HG02885 (cell line): ENCODE measurements around the gene ECHS1.

Experiments
- ATAC-seq: cut with Tn5 transposase; IDR thresholded peaks from one replicate; pipeline ENCODE4 v1.9.1; 2021; ENCODE audit warnings: mild to moderate bottlenecking; ENCODE audit not compliant: unreplicated experiment, poor library complexity

Gene ECHS1

DNA sequence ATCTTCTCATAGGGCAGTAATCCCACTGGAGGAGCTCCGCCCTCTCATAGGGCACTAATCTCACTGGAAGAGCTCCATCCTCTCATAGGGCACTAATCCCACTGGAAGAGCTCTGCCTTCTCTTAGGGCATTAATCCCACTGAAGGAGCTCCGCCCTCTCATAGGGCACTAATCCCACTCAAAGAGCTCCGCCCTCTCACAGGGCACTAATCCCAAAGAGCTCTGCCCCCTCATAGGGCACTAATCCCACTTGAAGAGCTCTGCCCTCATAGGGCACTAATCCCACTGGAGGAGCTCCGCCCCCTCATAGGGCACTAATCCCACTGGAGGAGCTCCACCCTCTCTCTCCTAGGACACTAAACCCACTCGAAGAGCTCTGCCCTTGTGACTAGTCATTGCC lies 11.9 kb downstream of the ECHS1 start:
- no peak for ATAC-seq

DNA sequence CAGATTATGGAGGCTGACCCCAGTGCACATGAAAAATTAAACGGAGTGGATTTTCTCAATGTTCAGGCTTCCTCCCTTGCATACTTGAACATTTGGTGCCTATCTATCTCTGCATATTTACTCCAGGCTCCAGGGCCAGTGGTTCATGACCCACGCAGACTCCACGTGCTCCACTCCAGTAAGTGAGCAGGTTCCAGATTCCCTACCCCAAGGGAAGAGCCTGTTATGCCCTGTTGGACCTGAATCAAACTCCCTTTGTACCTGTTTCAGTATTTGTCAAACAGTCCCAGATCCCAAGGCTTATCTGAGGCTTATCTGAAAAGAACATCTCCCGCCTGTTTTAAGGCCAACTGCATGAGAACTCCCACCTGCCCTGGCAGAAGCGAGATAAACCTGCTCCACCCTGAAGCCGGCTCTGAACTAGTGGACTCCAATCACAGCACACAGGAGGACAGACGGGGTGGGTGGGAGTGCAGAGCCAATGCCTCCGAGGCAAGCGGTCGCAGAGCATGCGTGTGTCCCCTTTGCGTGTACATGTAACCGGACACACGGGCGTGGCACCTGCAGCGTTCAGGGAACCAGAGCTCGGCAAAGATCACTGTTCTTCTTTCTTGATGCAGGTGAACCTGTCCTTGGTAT lies 13.1 kb downstream of the ECHS1 start:
- no peak for ATAC-seq

DNA sequence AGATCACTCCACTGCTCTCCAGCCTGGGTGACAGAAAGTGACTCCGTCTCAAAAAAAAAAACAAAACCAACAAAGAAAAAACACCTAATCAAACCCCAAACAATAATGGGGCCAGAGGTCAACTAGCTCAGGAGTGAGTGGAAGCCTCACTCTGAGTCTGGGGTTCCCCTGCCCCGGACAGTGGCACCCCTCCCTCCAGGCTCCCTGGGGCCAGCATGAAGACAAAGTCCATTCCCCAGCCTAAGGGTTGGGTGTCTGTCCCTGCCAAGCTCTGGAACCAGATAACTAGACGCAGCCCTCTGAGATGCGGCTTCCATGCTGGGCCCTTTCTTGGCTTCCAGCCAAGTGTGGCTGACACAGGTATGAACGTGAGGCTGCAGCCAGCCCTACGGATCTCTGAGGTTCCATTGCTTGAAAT lies 13.6 kb downstream of the ECHS1 start:
- no peak for ATAC-seq

DNA sequence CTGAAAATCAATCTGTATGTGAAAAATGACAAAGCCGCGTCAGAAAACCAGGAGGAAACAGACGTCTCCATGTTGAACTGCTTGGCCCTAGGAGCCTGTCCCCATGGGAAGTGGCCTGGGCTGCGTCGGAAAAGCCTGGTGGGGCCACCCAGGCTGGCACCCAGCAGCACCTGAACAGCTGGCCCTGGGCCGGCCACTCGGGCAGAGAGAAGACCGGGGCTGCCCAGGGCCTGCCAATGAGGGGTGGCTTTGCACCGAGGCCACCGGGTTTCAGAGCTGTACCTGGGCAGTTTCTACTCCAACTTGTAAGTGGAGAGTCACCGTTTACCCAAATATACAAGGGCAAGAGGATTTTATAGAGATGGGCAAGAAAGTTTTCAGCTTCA lies 14.2 kb downstream of the ECHS1 start:
- no peak for ATAC-seq

DNA sequence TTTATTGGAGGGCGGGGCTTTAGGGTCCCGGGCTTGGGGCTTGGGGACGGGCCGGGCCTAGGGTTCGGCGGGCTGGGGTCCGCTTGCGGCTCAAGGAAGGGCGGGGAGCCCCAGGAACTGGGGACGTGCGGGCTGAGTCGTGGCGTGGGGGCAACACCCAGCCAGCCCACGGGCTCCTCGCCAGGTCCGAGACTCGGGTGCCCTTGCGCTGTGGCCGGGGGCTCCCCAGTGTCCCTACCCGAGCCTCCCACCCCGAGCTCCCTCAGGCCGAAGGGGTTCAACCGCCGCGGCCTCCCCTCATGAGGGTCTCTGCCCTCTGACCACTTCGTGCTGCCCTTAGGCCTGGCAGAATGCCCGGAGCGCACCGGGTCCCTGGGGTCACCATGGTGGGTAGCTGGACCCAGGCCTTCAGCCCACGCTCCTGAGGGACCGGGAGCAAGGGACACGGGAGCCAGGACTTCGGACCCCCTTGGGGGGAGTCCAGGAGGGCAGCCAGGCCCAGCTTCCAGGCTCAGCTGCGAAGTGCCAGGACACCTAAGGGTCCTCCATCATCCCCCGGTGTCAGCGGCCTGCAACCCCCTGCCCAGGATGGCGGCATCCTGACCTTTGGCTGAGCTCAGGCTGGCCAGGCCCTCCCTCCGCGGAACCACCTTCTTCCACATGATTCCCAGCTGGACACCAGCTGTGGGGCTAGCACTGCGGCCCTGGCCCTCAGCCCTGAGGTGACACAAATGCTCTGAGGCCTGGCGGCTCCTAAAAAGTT lies 14.8 kb downstream of the ECHS1 start:
- no peak for ATAC-seq

DNA sequence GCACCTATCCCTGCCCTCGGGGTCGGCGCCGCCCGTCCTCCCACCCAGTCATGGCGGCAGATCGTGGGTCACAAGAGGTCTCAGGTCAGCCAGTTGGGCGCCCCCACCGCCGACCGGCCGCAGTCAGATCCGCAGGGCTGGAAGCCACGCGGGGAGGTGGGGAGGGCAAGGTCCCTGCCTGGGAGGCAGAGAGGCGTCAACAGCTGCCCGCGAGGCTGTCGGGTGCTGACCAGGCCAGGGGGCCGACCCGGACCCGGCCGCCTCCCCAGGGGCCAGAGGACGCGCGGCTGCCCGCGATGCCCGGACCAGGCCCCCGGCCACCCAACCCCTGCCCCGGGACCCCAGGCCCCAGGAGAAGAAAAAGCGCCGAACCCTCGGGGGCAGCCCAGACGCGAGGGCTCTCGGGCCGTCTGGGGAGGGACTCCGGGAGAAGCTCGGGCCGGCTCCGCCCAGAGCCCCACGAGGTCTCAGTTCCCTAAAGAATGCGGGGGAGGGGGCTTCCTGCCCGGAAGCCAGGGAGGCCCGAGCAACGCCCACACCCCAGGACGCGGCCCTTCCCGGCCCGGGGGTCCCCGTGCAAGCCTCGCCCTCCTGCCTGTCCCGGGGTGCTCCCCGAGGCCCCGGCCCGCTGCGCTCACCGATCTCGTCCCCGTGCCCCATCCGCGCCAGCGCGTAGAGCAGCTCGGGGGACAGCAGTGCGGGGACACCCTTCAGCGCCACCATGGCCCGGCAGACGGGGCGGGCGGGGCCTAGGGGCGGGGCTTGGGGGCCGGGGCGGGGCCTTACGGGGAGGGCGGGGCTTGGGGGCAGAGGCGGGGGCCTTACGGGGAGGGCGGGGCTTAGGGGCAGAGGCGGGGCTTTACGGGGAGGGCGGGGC lies 15.6 kb downstream of the ECHS1 start, which contains the start of gene FUOM:
Gene FUOM (minus strand): TSS at position 735 of the 877 bp plus-strand sequence. CDS start 12 bp downstream, at position 723.
- peak; percentile 74 for ATAC-seq

DNA sequence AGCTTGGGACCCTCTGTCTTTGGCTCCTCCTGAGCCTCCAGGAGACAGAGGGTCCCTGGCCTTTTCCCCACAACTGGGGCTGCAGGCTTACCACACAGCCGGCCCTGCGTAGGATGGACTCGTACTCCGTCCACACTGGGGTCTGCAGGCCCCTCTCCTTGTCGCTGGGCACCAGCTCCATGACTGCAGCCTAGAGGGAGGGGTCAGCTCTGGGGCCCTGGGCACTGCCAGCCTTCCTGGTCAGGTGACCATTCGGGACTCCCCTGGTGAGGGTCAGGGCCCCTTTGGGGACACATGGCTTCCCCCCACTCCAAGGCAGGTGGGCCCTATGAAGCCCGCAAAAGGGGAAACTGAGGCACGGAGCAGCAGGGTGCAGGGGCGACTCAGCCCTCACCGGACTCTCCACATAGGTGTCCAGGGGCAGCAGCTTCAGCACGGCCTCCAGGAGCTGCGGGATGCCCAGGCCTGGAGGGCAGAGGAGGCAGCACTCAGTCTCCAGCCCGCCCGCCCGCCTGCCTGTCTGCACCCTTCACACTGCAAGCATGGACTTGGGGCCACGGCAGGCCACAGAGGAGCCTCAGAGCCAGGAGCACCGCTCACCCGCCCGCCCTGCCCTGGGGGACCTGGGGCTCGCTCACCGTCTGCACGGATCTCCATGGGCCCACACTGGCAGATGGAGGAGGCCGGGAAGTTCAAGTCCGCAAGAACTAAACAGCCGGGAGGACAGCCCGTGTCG lies 16.4 kb downstream of the ECHS1 start:
- ATAC-seq: peak; percentile 4

DNA sequence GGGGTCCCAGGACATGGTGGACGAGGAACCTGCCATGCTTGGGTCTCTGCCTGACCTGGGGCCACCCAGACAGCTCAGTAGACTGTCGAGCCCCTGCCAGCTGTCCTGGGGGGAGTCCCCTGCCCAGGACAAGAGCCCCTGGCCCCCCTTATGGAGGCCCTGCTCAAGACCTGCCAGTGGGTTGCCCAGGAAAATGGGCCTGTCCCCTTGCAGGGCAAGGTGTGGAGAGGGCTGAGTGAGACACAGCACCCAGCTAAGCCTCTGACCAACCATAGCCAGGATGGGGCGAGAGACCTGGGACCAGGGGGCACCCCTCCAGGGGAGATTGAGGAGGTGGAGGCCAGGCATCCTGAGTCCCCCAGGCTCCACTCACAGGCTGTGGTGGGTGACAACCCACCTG lies 17.2 kb downstream of the ECHS1 start:
- no peak for ATAC-seq

DNA sequence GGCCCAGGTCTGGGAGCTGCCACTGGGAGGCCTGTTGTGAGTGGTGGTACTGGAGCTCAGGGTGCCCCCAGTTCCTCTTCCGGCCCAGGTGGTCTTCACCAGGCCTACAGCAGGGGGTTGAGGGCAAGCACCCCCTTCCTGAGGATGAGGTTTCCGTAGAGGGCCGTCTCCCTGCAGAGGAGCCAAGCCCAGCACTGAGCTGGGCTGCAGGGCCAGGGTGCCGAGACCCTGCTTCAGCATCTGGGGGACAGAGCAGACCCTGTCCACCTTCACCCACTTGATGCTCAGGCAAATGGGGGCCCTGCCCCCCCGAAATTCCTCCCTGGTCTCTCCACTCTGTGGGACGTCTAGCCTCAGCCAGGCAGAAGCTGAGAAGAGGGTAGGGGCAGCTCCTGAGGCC lies 17.9 kb downstream of the ECHS1 start:
- ATAC-seq: no peak

DNA sequence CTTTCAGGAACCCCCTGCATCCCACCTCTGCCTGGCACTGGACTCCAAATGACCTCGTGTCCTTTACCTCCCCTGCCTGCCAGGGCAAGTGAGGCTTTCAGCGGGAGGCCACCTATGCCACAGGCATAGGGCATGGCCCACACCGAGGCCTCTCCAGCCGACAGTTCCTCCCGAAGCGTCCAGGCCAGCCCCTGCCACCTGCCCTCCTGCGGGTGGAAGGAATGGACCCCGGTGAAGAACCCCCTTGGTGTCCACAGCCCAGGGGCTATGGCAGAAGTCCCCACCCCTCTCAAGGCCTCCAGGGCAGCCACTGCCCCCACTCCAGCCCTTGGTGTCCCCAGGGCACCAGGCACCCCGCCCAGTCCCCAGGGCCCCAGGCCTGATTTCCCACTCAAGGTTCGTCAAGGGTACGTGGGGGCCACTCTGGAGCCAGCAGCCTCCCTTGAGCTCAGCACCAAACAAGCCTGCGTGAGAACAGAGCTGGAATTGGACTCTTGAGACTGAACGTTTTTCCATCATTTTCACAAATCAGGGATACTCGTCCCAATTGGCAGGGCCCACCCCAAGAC lies 18.4 kb downstream of the ECHS1 start:
- ATAC-seq: no peak

DNA sequence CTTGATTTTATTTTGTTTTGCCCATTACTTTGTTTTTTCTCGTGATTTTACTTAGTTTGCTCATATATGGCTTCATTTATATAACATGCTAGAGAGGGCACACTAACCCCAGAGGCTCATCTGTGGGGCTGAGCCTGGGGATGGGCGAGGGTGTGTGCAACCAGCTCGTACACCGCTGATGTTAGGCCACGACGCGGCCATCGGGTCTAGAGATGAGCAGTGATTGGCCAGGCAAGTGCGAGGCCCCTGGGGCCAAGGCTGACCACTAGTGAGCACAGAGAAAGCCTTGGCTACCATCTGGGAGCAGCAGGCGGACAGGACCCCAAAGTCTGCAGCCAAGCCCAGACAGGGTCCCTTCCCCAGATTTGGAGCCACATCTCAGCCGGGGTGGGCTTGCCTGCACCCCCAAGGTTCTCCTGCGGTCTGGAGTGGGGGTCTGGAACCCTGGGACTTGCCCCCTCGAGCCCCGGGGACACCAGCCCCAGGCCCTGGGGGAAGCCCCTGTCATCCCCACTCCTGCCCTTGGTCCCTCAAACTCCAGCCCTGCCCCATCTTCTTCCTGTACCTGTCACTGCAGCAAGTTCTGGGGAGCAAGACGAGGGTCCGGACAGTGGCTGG lies 19.1 kb downstream of the ECHS1 start:
- no peak for ATAC-seq

DNA sequence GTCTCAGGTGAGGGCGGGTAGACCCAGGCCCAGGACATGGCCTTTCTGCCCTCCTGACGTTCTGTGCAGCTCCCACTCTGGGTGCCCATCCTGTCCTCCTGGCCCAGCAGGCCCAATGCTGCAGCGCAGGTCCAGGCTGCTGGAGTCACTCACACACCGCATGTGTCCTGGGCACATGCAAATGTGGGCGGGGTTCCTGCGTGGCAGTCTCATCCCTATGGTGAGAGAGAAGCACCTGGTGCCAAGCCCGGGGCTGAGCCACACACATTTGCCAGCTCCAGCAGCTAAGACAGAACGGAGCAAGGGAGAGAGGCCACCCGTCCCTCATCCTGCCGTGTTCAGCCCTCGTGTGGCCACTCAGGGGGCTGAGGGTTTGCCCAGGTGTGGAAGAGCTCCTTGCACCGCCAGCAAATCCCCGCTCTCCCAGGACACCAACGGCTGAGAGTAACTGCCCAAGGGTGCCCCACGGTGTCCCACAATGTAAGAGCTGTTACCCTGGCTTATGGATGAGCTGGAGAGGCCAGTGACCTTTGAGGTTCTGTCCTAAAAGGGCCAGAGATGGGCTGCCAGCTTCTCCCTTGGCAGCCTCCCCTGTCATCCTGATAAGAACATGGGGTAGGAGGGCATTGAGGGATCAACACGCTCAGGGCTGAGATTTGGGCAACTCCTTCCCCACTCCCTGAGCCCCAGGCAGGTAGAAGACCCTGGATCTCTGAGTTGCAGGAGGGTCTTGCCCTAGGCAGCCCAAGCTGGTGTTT lies 19.8 kb downstream of the ECHS1 start:
- ATAC-seq: no peak

DNA sequence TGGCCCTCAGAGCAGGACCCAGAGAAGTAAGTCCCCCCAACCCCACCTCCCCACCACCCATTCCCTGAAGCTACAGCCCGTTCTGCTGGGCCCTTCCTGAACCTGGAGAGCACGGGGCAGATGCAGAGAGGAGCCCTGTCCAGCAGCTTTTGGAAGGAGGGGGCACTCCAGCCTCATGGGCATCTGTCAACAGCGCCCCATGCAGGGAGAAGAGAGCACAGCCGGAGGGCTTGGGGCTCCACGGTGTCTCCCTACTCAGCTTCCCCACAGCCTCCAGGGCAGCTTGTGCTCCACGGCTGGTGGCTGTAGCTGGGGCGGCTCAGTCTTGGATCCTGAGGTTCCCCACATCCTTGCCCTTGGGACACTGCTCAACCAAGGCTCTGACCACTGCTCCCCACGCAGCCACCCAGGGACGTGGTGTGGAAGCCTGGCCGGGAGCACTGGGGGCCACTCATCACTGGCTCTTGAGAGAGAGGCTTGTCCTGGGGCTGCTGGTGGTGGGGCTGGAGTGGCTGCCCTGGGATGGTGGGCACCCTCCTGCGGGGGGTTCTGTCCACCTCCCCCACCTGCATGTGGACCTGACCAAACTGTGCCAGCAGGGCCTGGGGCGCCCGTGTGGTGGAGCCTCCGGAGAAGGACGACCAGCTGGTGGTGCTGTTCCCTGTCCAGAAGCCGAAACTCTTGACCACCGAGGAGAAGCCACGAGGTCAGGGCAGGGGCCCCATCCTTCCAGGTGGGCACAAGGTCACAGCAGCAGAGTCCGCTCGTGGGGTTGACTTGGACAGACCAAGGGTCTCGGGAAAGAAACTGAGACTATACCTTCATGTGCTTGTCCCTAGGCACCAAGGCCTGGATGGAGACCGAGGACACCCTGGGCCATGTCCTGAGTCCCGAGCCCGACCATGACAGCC lies 21.5 kb downstream of the ECHS1 start:
- ATAC-seq: no peak

DNA sequence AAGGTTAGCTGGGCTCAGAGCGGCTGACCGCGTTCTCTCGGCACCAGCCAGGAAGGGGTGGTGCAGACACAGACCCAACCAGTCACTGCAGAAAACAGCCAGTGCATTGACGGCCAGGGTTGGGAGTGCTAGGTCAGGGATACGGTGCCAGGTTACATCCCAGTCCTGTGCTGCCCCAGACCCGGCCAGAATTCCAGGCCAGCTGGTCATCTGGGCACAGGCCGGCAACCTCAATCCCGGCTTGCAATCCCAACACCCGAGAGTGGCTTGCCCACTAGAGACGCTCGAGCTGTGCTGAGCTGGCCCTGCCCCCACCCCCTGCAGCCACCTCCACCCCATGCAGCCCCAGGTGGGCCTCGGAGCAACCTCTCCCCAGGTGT lies 22.2 kb downstream of the ECHS1 start:
- no peak for ATAC-seq

DNA sequence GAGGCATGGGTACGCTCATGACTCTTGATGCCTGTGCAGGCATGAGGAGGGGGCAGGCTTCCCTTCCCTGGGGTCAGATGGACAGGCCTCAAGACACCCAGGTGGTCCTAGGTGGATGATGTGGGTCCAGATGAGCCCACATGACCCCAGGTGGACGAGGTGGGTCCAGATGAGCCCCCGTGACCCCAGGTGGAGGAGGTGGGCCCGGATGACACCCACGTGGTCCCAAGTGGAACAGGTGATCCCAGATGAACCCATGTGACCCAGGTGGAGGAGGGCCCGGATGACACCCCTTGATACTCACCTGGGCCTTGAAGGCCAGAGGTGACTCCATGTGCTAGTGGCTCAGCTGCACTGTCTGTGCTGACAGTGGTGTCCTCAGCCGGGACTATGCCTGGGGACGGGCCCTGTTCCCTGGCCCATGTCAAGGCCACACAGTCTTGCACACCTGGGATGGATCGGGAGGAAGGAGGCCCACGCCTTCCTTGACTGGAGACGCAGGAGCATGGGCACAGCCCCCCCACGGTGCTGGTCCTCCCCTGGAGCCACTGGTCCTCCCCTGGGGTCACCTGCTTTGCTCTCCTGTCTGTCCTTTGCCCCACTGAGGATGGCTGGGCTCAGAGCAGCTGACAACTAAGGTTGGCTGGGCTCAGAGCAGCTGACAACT lies 22.7 kb downstream of the ECHS1 start:
- no peak for ATAC-seq

DNA sequence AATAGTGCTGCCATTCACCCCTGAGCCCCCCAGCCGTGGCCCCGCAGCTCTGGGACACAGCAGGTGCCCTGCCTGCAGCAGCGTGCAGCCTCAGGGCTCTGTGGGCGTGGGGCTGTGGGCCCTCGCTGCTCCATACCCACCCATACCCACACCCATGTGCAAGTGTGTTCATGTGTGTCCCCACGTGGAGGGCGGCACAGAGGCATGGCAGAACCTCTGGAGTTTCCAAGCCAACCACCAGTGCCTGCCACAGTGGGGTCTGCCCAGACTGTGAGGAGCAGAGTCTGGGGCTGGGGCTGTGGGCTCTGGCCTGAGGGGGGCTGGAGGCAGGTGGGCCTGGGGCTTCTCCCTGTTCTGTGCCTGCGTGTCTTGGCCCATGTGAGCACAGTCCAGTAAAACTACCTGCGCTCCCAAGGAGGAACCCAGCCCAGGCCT lies 23.6 kb downstream of the ECHS1 start:
- ATAC-seq: no peak

DNA sequence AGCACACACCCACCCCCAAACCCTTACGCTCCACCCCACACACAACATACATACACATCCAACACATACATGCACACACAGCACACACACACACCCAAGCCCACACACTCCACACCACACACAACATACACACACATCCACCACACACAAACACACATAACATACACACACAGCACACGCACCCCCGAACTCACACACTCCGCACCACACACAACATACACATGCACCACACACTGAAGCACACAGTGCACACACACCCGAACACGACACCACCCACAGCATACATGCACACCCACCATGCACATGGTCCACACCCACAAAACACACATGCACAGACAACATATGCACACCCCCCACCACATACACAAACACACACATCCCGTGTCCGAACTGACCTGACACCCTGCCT lies 24.0 kb downstream of the ECHS1 start:
- no peak for ATAC-seq
